VCaP (cell line): ENCODE results near the gene HRK.
A peak's percentile ranks its signal among the peaks of the same experiment; 100 is the strongest.

ENCODE experiments used
- H3K27ac ChIP-seq: fragments of 450-650 bp; 2 replicates; pipeline ENCODE4 v1.5.1; 2017
- TF ChIP-seq, protein P1 (sequence below): fragments of 450-650 bp; conservative IDR thresholded peaks from 2 replicates; pipeline ENCODE4 v1.5.1; 2017; ENCODE audit warnings: mild to moderate bottlenecking, moderate library complexity

Gene HRK

DNA sequence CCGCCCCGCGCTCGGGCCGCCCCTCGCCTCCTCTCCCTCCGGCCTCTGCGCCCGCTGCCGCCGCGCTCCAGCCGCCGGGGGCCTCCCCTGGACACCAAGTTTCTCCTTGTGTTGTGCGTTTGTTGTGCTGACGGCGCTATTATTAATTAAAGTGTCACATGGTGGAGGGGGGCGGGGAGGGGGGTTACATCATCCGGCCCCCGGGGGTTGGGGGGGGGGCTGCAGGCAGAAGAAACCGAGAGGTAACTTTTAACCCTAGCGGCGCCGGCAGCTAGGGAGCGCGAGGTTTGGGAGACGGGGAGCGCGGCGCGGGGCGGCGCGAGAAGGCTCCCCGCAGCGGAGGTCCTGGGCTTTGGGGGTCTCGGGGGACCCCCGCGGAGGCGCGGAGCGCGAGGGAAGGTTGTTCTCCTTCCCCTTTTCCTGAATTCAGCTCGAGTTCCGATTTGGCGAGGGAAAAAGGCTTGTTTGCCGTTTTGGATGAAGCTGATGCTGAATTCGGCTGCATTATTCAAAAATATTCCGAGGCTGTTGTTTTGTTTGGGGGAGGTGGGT lies at the start of gene HRK:
HRK (minus strand) TSS at position 117 of the 552 bp plus-strand sequence. CDS start 134 bp downstream, outside the sequence.
- peak within 1 kb of the TSS; percentile 19; the same call in 1 of the 2 replicates for H3K27ac ChIP-seq

DNA sequence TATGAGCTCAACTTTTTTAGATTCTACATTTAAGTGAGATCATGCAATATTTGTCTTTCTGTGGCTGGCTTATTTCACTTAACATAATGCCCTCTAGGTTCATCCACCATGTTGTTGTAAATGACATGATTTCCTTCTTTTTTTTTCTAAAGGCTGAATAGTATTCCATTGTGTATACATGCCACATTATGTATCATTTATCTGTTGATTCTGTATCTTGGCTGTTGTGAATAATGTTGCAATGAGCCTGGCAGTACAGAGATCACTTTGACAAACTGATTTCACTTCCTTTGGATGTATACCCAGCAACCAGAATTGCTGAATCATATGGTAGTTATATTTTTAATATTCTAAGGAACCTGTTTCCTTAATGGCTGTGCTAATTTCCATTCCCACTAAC lies 48.6 kb upstream of the HRK start:
- TF ChIP-seq, protein P1, sequence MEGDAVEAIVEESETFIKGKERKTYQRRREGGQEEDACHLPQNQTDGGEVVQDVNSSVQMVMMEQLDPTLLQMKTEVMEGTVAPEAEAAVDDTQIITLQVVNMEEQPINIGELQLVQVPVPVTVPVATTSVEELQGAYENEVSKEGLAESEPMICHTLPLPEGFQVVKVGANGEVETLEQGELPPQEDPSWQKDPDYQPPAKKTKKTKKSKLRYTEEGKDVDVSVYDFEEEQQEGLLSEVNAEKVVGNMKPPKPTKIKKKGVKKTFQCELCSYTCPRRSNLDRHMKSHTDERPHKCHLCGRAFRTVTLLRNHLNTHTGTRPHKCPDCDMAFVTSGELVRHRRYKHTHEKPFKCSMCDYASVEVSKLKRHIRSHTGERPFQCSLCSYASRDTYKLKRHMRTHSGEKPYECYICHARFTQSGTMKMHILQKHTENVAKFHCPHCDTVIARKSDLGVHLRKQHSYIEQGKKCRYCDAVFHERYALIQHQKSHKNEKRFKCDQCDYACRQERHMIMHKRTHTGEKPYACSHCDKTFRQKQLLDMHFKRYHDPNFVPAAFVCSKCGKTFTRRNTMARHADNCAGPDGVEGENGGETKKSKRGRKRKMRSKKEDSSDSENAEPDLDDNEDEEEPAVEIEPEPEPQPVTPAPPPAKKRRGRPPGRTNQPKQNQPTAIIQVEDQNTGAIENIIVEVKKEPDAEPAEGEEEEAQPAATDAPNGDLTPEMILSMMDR, result no peak
- H3K27ac ChIP-seq, result no peak overlapping the region

More for the DNA sequence above, at the start of gene HRK:
- TF ChIP-seq, protein P1, result 0 out of 2 replicates have a peak, but pooled peaks have one; percentile 17

DNA sequence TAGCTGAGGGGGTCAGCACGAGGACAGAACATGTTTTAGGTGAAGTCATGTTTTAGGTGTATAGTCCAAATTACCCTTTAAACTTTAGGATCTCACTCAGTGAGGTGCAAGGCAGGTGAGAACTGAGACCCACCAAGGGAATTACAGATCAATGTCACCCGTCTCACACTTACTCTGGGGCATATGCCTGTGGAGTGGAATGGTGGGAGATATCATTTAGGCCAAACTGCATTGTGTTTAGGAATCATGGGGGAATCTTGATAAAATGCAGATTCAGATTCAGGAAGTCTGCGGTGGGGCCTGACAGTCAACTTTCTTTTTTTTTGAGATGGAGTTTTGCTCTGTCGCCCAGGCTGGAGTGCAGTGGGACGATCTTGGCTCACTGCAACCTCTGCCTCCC lies 47.3 kb upstream of the HRK start:
- no peak overlapping the region for H3K27ac ChIP-seq
- TF ChIP-seq, protein P1, result no peak

DNA sequence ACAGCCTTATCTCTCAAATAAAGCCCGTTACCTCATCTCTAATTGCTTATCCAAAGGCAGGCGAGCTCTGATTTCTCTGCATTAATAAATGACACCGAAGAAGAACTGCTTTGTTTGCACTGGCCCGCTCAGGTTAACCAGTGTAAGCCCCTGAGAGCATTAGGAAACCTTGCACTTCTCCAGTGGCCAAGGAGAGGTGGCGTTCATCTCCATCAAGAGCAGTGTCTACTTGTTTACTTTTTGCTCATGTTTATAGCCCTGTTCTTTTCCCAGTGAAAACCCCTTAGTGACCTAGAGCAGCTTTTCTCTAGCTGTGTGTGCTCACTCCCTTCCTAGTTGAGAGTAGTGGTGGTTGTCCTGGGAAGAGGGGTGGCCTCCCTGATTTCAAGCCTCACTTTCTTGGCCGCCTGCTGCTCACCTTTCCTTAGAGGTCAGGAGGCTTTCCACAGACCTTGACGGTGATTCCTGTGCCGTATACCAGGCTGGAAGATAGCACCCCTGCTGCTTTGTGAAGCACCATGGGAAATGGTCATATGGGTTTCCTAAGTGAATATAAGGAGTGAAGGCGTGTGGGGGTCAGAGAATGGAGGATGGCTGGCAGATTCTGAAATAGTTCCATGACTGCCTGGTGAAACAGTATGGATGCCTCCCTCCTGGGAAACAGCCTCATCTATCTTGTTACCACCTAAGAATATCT lies 46.2 kb upstream of the HRK start:
- no peak overlapping the region for H3K27ac ChIP-seq
- TF ChIP-seq, protein P1, result no peak

DNA sequence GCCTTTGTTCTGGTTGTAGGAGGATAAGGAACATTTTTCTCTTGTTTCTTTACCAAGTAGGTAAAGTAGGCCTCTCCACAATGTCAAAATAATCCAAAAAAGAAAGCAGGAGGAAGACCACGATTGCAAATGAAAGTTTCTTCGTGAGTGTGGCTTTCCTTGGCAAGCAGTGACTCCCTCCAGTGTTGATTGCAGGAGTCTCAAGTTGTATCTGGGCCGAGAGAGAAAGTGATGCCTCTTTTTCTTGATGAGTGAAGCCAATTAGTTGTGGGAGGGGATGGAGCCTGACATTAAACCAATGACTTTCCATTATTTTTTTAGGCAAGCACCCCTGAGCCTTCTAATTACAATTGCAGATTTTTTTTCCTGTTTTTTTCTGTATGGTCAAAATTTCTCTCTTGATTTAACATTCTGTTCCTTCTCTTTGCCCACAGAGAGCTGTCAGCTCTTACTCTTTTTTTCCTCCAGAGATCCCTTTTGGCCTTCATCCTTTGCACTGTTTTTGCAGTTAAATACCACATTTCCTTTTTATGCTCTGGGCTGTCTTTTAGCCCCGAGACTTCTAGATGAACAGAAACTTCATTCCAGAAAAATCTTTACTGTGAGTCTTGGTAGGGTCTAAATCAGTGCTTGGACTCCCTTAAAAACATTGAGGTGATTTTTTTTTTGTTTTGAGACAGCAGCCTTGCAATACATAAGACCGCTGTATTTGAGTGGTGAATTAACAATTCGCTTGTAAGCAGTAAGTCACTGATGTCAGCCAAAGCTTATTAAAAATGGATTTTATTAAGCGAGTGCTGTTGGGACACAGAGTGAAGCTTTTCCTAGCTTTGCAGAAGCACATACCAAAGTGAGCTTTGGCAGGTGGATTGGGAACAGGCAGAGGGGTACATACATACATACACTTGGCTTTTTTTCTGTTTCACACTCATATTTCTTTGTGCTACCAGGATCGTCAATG lies 45.3 kb upstream of the HRK start:
- TF ChIP-seq, protein P1, result no peak
- no peak overlapping the region for H3K27ac ChIP-seq

DNA sequence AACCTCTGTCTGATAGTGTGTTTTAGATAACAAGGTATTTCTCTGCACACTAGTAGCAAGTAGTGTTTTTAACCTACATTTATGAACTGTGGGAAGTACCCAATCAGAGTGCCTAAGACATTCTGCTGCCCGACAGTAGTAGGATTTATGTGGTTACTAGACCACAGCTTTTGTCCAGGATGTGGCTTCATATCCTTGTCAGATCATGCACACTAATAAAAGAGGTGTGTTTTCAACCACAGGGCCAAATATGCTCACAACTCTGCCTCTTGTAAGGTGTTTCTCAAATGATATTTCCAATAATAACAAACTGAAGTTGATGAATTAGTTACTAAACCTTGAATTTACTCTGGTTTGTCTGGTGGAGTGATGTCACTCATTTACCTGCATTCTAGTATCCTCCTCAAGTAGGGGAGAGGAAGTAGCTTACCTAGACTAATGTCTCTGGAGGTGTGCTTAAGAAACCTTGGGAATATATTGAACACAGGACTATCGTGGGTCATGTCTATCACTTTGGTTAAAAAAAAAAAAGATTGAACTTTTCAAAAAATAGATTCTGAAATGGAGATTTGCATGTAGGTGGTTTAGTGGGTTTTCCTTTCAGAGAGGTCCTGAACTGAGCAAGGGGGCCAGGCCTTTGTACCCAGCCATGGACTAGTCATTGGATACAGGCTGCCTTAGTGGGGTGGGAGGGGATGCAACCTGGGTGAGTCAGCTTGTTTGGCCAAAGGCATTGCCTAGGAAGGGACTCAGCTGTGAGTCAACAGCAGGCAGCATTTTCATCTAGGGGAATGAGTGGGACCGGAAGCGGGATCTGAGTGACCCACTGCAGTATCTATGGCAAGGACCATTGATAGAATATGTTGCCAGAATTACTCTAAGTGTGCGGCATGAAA lies 43.6 kb upstream of the HRK start:
- TF ChIP-seq, protein P1, result no peak
- H3K27ac ChIP-seq, result no peak overlapping the region
